ENCODE data around the gene DHRS13. TPM values are rescaled to one million over a fixed set of nuclear protein-coding genes. Genes with fewer than 3 reads are reported as not detected.

DHRS13 gene
- total and polyA plus RNA-seq, 4 donors = 5.0 to 91.6 (median 11.0) TPM

GRCh38 chr17:28853295-28853694, 49.6 kb downstream of the DHRS13 start:
- Histone ChIP-seq H3K9ac (ENCODE audit: low read depth in 1 of 2, low read length in 2 of 2) (no peak overlapping the region), H3K9me3 (ENCODE audit: control insufficient read depth in 4 of 4, low read length in 3 of 4) (no peaks in the 10 kb centered on the region), H3K4me3 (ENCODE audit: low read depth in 1 of 3, low read length in 3 of 3) (no peak overlapping the region), H3K4me1 (ENCODE audit: control insufficient read depth in 4 of 4, insufficient read depth in 4 of 4, low read length in 3 of 4) (peaks cover 1 to 18% (median 11%) of the 10 kb centered on the region in 4 donors), H3K27me3 (ENCODE audit: control insufficient read depth in 4 of 4, insufficient read depth in 4 of 4, low read length in 3 of 4) (no peaks in the 10 kb centered on the region), H3K36me3 (ENCODE audit: control insufficient read depth in 4 of 4, insufficient read depth in 3 of 4, low read depth in 1 of 4, low read length in 3 of 4) (peaks cover 0 to 10% (median 7%) of the 10 kb centered on the region in 4 donors), H3K27ac (ENCODE audit: low read depth in 1 of 2, low read length in 2 of 2) (no peak overlapping the region)
- 91% methylated on average over 2 of the region's 2 CpGs for WGBS
- TF ChIP-seq REST (IDR thresholded peaks at IDR 0.05) = no peak
- no peak for DNase-seq (ENCODE audit: low spot score)

GRCh38 chr17:28849281-28849680, 53.6 kb downstream of the DHRS13 start:
- TF ChIP-seq CTCF (IDR thresholded peaks at IDR 0.05; ENCODE audit: low read depth, low read length, missing input control) (no peak), FOXA1 (IDR thresholded peaks at IDR 0.05) (no peak), FOXA2 (IDR thresholded peaks at IDR 0.05) (no peak), HNF4G (IDR thresholded peaks at IDR 0.05) (no peak), MAX (IDR thresholded peaks at IDR 0.05) (no peak), RXRA (IDR thresholded peaks at IDR 0.05) (no peak), SP1 (IDR thresholded peaks at IDR 0.05) (no peak), RAD21 (IDR thresholded peaks at IDR 0.05) (no peak), EGR1 (IDR thresholded peaks at IDR 0.05; ENCODE audit: low read depth in 2 of 2) (no peak), TAF1 (conservative IDR thresholded peaks at IDR 0.05) (no peak), REST (IDR thresholded peaks at IDR 0.05) (no peak), ATF3 (IDR thresholded peaks at IDR 0.05) (no peak), HNF4A (conservative IDR thresholded peaks at IDR 0.05) (no peak), GABPA (IDR thresholded peaks at IDR 0.05 in 1 of 2, conservative IDR thresholded peaks at IDR 0.05 in 1 of 2) (no peak), YY1 (IDR thresholded peaks at IDR 0.05) (no peak), JUND (IDR thresholded peaks at IDR 0.05) (no peak), ZBTB33 (IDR thresholded peaks at IDR 0.05) (no peak), NR2F2 (IDR thresholded peaks at IDR 0.05) (no peak)
- Histone ChIP-seq H3K4me1 (ENCODE audit: control insufficient read depth in 4 of 4, insufficient read depth in 4 of 4, low read length in 3 of 4) (peaks cover 0 to 3% (median 2%) of the 10 kb centered on the region in 4 donors), H3K9me3 (ENCODE audit: control insufficient read depth in 4 of 4, low read length in 3 of 4) (no peaks in the 10 kb centered on the region), H3K27me3 (ENCODE audit: control insufficient read depth in 4 of 4, insufficient read depth in 4 of 4, low read length in 3 of 4) (no peaks in the 10 kb centered on the region), H3K9ac (ENCODE audit: low read depth in 1 of 2, low read length in 2 of 2) (no peak overlapping the region), H3K27ac (ENCODE audit: low read depth in 1 of 2, low read length in 2 of 2) (no peak overlapping the region), H3K4me3 (ENCODE audit: low read depth in 1 of 3, low read length in 3 of 3) (no peak overlapping the region), H3K36me3 (ENCODE audit: control insufficient read depth in 4 of 4, insufficient read depth in 3 of 4, low read depth in 1 of 4, low read length in 3 of 4) (no peaks in the 10 kb centered on the region)
- WGBS = 82% methylated on average over 5 of the region's 5 CpGs
- no peak for DNase-seq (ENCODE audit: low spot score)
